WTC11 (cell line): Measurements from ENCODE around the gene SNRPA1.

ENCODE experiments used
- ATF3 ChIP-seq: sonication (generic); formaldehyde crosslinking; conservative IDR thresholded peaks from 2 replicates; pipeline ENCODE4 v1.8.1; 2022; ENCODE audit warnings: mild to moderate bottlenecking, missing genetic modification reagents
- CTCF ChIP-seq: fragments of 200-600 bp; IDR thresholded peaks from 2 replicates; pipeline ENCODE4 v1.8.0; 2022; ENCODE audit warnings: antibody characterized with exemption
- E2F1 ChIP-seq: sonication (generic); formaldehyde crosslinking; IDR thresholded peaks from 2 replicates; pipeline ENCODE4 v1.8.0; 2022; ENCODE audit warnings: mild to moderate bottlenecking, missing genetic modification reagents
- JUN ChIP-seq: sonication (generic); formaldehyde crosslinking; IDR thresholded peaks from 2 replicates; pipeline ENCODE4 v1.8.0; 2023; ENCODE audit warnings: mild to moderate bottlenecking, missing genetic modification reagents
- MAX ChIP-seq: sonication (generic); formaldehyde crosslinking; IDR thresholded peaks from 2 replicates; pipeline ENCODE4 v1.8.0; 2022; ENCODE audit warnings: mild to moderate bottlenecking, missing genetic modification reagents
- MLX ChIP-seq: sonication (generic); formaldehyde crosslinking; IDR thresholded peaks from 2 replicates; pipeline ENCODE4 v1.8.1; 2023; ENCODE audit warnings: mild to moderate bottlenecking, missing genetic modification reagents, moderate library complexity
- NR2C2 ChIP-seq: sonication (generic); formaldehyde crosslinking; IDR thresholded peaks from 2 replicates; pipeline ENCODE4 v1.8.0; 2022; ENCODE audit warnings: mild to moderate bottlenecking, missing genetic modification reagents
- ZNF121 ChIP-seq: sonication (generic); formaldehyde crosslinking; IDR thresholded peaks from 2 replicates; pipeline ENCODE4 v1.8.0; 2023; ENCODE audit warnings: missing genetic modification reagents

GRCh38 chr15:101273534-101273933 lies 21.5 kb downstream of the SNRPA1 start:
- TF ChIP-seq JUN (CRISPR knock-in tag) (no peak), NR2C2 (CRISPR knock-in tag) (no peak), E2F1 (CRISPR knock-in tag) (no peak), ZNF121 (CRISPR knock-in tag) (no peak), MAX (CRISPR knock-in tag) (no peak), MLX (CRISPR knock-in tag) (no peak), CTCF (no peak), ATF3 (CRISPR knock-in tag) (no peak)
